A549 treated with AZD2906 at 1 μM for 4 hours (cell line): Measurements from ENCODE around the gene COL27A1. TPM values are rescaled to one million over a fixed set of nuclear protein-coding genes. Genes with fewer than 3 reads are reported as not detected.

Source experiments
- total RNA-seq: library from RNA; stranded (reverse); fragments of 200-300 nt; extraction: Qiagen RNA extraction; gene quantifications from 5 replicates; pipeline ENCODE4 v1.2.3, GENCODE V29; 2022

Gene COL27A1
- 7.5 to 10.7 TPM (median 8.2 TPM) in 5 replicates for total RNA-seq

GRCh38 chr9:114155263-114155994, at the start of gene COL27A1:
TSS of gene COL27A1 (plus strand) at chr9:114155537. CDS start at chr9:114155951, 414 bp downstream.

GRCh38 chr9:114322831-114323531, 167.6 kb downstream of the COL27A1 start, which contains the start of gene ORM1:
TSS of gene ORM1 (plus strand) at chr9:114323098. CDS start at chr9:114323134, 36 bp downstream.

GRCh38 chr9:114329625-114330022, 174.3 kb downstream of the COL27A1 start, which contains the start of gene ORM2:
TSS of gene ORM2 (plus strand) at chr9:114329869. CDS start at chr9:114329905, 36 bp downstream.

Other genes with a start within 250 kb of the COL27A1 start
- 7.0 to 9.8 TPM (median 7.6 TPM) in 5 replicates for gene AMBP, start 77.2 kb upstream of the COL27A1 start, total RNA-seq
- 1.3 to 1.9 TPM (median 1.5 TPM) in 5 replicates for gene KIF12, start 56.2 kb upstream of the COL27A1 start, total RNA-seq
- gene ORM1, start 167.6 kb downstream of the COL27A1 start, total RNA-seq = not detected in 5 replicates
- not detected in 5 replicates for gene ORM2, start 174.3 kb downstream of the COL27A1 start, total RNA-seq
- gene AKNA, start 232.4 kb downstream of the COL27A1 start, total RNA-seq = 6.8 to 7.7 TPM (median 7.2 TPM) in 5 replicates